H1 (cell line): ENCODE measurements around the gene ADSS2. TPM values are rescaled to one million over a fixed set of nuclear protein-coding genes. Genes with fewer than 3 reads are reported as not detected.

Experiments
- CTCF ChIA-PET: fragments of 300-600 bp; sonication (Branson Sonifier 250); formaldehyde crosslinking; loops from one replicate; lab custom pipeline; 2021; ENCODE audit not compliant: partially characterized antibody; lab: Charles Lee
- POLR2A ChIA-PET: fragments of 300-600 bp; sonication (Branson Sonifier 250); formaldehyde crosslinking; loops from one replicate; lab custom pipeline; 2021; ENCODE audit warnings: inconsistent platforms; ENCODE audit not compliant: partially characterized antibody; lab: Charles Lee
- DNase-seq, 2 experiments: peaks; one replicate each; pipeline versions ENCODE4 v3.0.0 to v3.0.0-alpha.2; 2010 to 2022; ENCODE audit warnings: low spot score in 2 of 2, low read depth in 1 of 2, mixed read lengths in 1 of 2
- FAIRE-seq: peaks from 2 replicates; lab custom pipeline; 2011; peaks lifted over from hg19 to GRCh38; lab: Jason Lieb, UNC
- H2AFZ ChIP-seq: 2 replicates; pipeline ENCODE4 v1.8.1; 2012; ENCODE audit warnings: low read length, inconsistent platforms
- H2AK5ac ChIP-seq: 2 replicates; pipeline ENCODE4 v1.6.1; 2013; ENCODE audit warnings: low read depth, low read length
- H2BK120ac ChIP-seq: replicated peaks from 2 replicates; pipeline ENCODE3; 2013; ENCODE audit warnings: low read depth, low read length, inconsistent platforms
- H2BK12ac ChIP-seq: 2 replicates; pipeline ENCODE4 v1.6.1; 2013; ENCODE audit warnings: low read depth, low read length
- H2BK15ac ChIP-seq: 2 replicates; pipeline ENCODE4 v1.6.1; 2013; ENCODE audit warnings: low read length
- H2BK20ac ChIP-seq: 2 replicates; pipeline ENCODE4 v1.6.1; 2013; ENCODE audit warnings: low read length
- H2BK5ac ChIP-seq: 2 replicates; pipeline ENCODE4 v1.6.1; 2013; ENCODE audit warnings: low read depth, low read length
- H3K14ac ChIP-seq: 2 replicates; pipeline ENCODE4 v1.6.1; 2013; ENCODE audit warnings: inconsistent platforms; ENCODE audit not compliant: insufficient read length
- H3K18ac ChIP-seq: 2 replicates; pipeline ENCODE4 v1.6.1; 2013; ENCODE audit warnings: low read length; ENCODE audit errors: extremely low read depth
- H3K23ac ChIP-seq: 2 replicates; pipeline ENCODE4 v1.6.1; 2013; ENCODE audit warnings: inconsistent platforms; ENCODE audit not compliant: insufficient read length
- H3K23me2 ChIP-seq: 2 replicates; pipeline ENCODE4 v1.6.1; 2013; ENCODE audit warnings: low read depth, low read length
- H3K27ac ChIP-seq: 2 replicates; pipeline ENCODE4 v1.6.1; 2011; ENCODE audit warnings: low read depth, low read length, inconsistent platforms
- H3K27me3 ChIP-seq, 4 experiments: replicated peaks in 1 of 4; 1 replicate in 1 of 4; 2 replicates in 3 of 4; pipeline versions ENCODE4 v1.6.1 to v1.8.1; 2011 to 2013; ENCODE audit warnings: low read length in 3 of 4, mild to moderate bottlenecking in 3 of 4, inconsistent platforms in 2 of 4, mixed read lengths in 2 of 4, moderate library complexity in 1 of 4; ENCODE audit not compliant: control insufficient read depth in 3 of 4, insufficient read depth in 3 of 4; ENCODE audit errors: extremely low read depth in 1 of 4
- H3K36me3 ChIP-seq, 4 experiments: 2 replicates each; pipeline versions ENCODE4 v1.6.1 to v1.8.1; 2011 to 2013; ENCODE audit warnings: mild to moderate bottlenecking in 4 of 4, low read length in 3 of 4, moderate library complexity in 2 of 4, control low read depth in 1 of 4, inconsistent platforms in 1 of 4; ENCODE audit not compliant: insufficient read depth in 4 of 4, control insufficient read depth in 2 of 4
- H3K4ac ChIP-seq: replicated peaks from 2 replicates; pipeline ENCODE3; 2013; ENCODE audit warnings: low read length, low read depth, mixed read lengths, inconsistent platforms; ENCODE audit not compliant: insufficient read length
- H3K4me1 ChIP-seq, 4 experiments: replicated peaks in 1 of 4; 1 replicate in 1 of 4; 2 replicates in 3 of 4; pipeline versions ENCODE4 v1.6.1 to v1.8.1; 2011 to 2013; ENCODE audit warnings: low read length in 3 of 4, inconsistent platforms in 2 of 4, mixed read lengths in 1 of 4; ENCODE audit not compliant: insufficient read depth in 4 of 4, control insufficient read depth in 3 of 4
- H3K4me2 ChIP-seq, 2 experiments: 2 replicates each; pipeline versions ENCODE4 v1.6.1 to v1.8.1; 2011 to 2013; ENCODE audit warnings: low read depth in 2 of 2, low read length in 2 of 2, control low read depth in 1 of 2, inconsistent platforms in 1 of 2, mild to moderate bottlenecking in 1 of 2; ENCODE audit not compliant: insufficient read depth in 1 of 2
- H3K4me3 ChIP-seq, 4 experiments: fragments of 200-600, 300-600 bp in 1 of 4; sonication (generic), shearing (Covaris generic), sonication (Bioruptor Twin) in 1 of 4; 2 replicates each; pipeline versions ENCODE4 v1.5.1 to v1.8.1; 2011 to 2016; ENCODE audit warnings: low read length in 4 of 4, low read depth in 3 of 4, control low read depth in 2 of 4, inconsistent platforms in 2 of 4, mild to moderate bottlenecking in 2 of 4, mixed read lengths in 1 of 4, moderate library complexity in 1 of 4; ENCODE audit not compliant: insufficient read depth in 2 of 4; ENCODE audit errors: extremely low read depth in 1 of 4
- H3K56ac ChIP-seq: replicated peaks from 2 replicates; pipeline ENCODE3; 2013; ENCODE audit warnings: low read depth, mild to moderate bottlenecking, mixed read lengths, low read length, inconsistent platforms; ENCODE audit not compliant: insufficient read length
- H3K79me1 ChIP-seq: 2 replicates; pipeline ENCODE4 v1.6.1; 2013; ENCODE audit warnings: low read depth, low read length, control low read depth
- H3K79me2 ChIP-seq, 2 experiments: 2 replicates each; pipeline versions ENCODE4 v1.6.1 to v1.8.1; 2012 to 2013; ENCODE audit warnings: low read length in 2 of 2, mild to moderate bottlenecking in 2 of 2, inconsistent platforms in 1 of 2; ENCODE audit not compliant: insufficient read depth in 2 of 2, control insufficient read depth in 1 of 2
- H3K9ac ChIP-seq, 4 experiments: replicated peaks in 1 of 4; 1 replicate in 1 of 4; 2 replicates in 3 of 4; pipeline versions ENCODE4 v1.6.1 to v1.8.1; 2011 to 2013; ENCODE audit warnings: low read depth in 3 of 4, low read length in 3 of 4, control low read depth in 2 of 4, mild to moderate bottlenecking in 2 of 4, moderate library complexity in 2 of 4, inconsistent platforms in 1 of 4; ENCODE audit errors: extremely low read depth in 1 of 4
- H3K9me3 ChIP-seq, 2 experiments: 2 replicates each; pipeline versions ENCODE4 v1.6.1 to v1.8.1; 2012 to 2013; ENCODE audit warnings: mild to moderate bottlenecking in 2 of 2, moderate library complexity in 2 of 2, control low read depth in 1 of 2, inconsistent platforms in 1 of 2, low read depth in 1 of 2, low read length in 1 of 2, mixed read lengths in 1 of 2; ENCODE audit not compliant: insufficient read depth in 2 of 2
- H4K20me1 ChIP-seq, 2 experiments: replicated peaks in 1 of 2; 2 replicates each; pipeline versions ENCODE3 to v1.8.1; 2011 to 2013; ENCODE audit warnings: inconsistent platforms in 2 of 2, low read length in 2 of 2, mild to moderate bottlenecking in 1 of 2; ENCODE audit not compliant: insufficient read depth in 2 of 2, control insufficient read depth in 1 of 2
- H4K5ac ChIP-seq: 2 replicates; pipeline ENCODE4 v1.6.1; 2013; ENCODE audit warnings: low read length, low read depth, mixed read lengths, inconsistent platforms; ENCODE audit not compliant: insufficient read length
- H4K8ac ChIP-seq: 2 replicates; pipeline ENCODE4 v1.8.0; 2013; ENCODE audit warnings: mild to moderate bottlenecking, moderate library complexity, low read length, inconsistent platforms; ENCODE audit not compliant: insufficient read depth; ENCODE audit errors: extremely low read depth
- H4K91ac ChIP-seq: replicated peaks from 2 replicates; pipeline ENCODE3; 2013; ENCODE audit warnings: low read length, mixed read lengths, inconsistent platforms; ENCODE audit not compliant: insufficient read length
- CTCF ChIP-seq, 3 experiments: IDR thresholded peaks; 1 replicate in 2 of 3; 2 replicates in 1 of 3; pipeline versions ENCODE4 v1.5.1 to v1.6.1; 2011; ENCODE audit warnings: low read length in 3 of 3, mild to moderate bottlenecking in 3 of 3, inconsistent platforms in 2 of 3, low read depth in 1 of 3, moderate library complexity in 1 of 3; ENCODE audit not compliant: insufficient read depth in 1 of 3; ENCODE audit errors: control extremely low read depth in 1 of 3
- E2F6 ChIP-seq: IDR thresholded peaks from 2 replicates; pipeline ENCODE4 v1.6.1; 2012; ENCODE audit warnings: inconsistent platforms
- GTF2F1 ChIP-seq: IDR thresholded peaks from 2 replicates; pipeline ENCODE4 v1.6.1; 2012; ENCODE audit warnings: low read depth, low read length, improper control_type of control experiment, borderline replicate concordance
- KDM4A ChIP-seq: IDR thresholded peaks from one replicate; pipeline ENCODE4 v1.7.1; 2012; ENCODE audit warnings: low read depth, mild to moderate bottlenecking, moderate library complexity, low read length, inconsistent platforms; ENCODE audit not compliant: severe bottlenecking
- PHF8 ChIP-seq: fragments of 200-600 bp; sonication (generic); conservative IDR thresholded peaks from 2 replicates; pipeline ENCODE4 v1.7.1; 2012; ENCODE audit warnings: low read depth, mild to moderate bottlenecking, inconsistent platforms, low read length, moderate library complexity
- TAF1 ChIP-seq: IDR thresholded peaks from 2 replicates; pipeline ENCODE4 v1.6.1; 2011; ENCODE audit warnings: mild to moderate bottlenecking, low read depth, low read length
- YY1 ChIP-seq: IDR thresholded peaks from 2 replicates; pipeline ENCODE4 v1.6.1; 2011; ENCODE audit warnings: low read depth, mild to moderate bottlenecking, low read length
- whole genome bisulfite sequencing, 2 experiments: shearing (Covaris generic) in 1 of 2; methylation state at CpG; one replicate each; pipeline versions ENCODE4 v1.1.6 to v1.1.7; 2013 to 2015; ENCODE audit warnings: low lambda C conversion rate in 2 of 2, mixed read lengths in 2 of 2, inconsistent platforms in 1 of 2, low coverage in 1 of 2, missing lambda C conversion rate in 1 of 2; ENCODE audit not compliant: insufficient replicate concordance in 2 of 2, insufficient coverage in 1 of 2, insufficient read length in 1 of 2; ENCODE audit errors: extremely low coverage in 1 of 2, missing lambda C conversion rate in 1 of 2; 5-methylcytosine and 5-hydroxymethylcytosine counted together
- polyA plus RNA-seq, 7 experiments: library from polyadenylated mRNA; depleted of rRNA in 3 of 7; stranded (reverse) in 5 of 7; unstranded in 2 of 7; fragments of >200 nt in 5 of 7; fragments of 200-250 nt in 2 of 7; gene quantifications; 1 replicate in 5 of 7; 2 replicates in 1 of 7; 4 replicates in 1 of 7; pipeline versions ENCODE4 v1.2.1 to v1.2.3, GENCODE V29; 2011 to 2013; ENCODE audit warnings: missing spikeins in 2 of 7, mixed read lengths in 2 of 7
- total RNA-seq: library from RNA; stranded (reverse); fragmentation: NEBNext Ultra II Directional; extraction: Animal tissue kit (Norgen Biotek cat#: 25700); gene quantifications from 2 replicates; pipeline ENCODE4 v1.2.1, GENCODE V29; 2021

ADSS2 gene
- total and polyA plus RNA-seq, 2 of the 8 experiments (the other 6 are each of a cell fraction or from before 2014, with no cell fraction given) = 29.8 to 108 TPM

GRCh38 chr1:244461245-244462071, 9.7 kb upstream of the ADSS2 start, which contains the start of gene CATSPERE:
CATSPERE (plus strand) TSS chr1:244461273; CDS start chr1:244461430, 157 bp downstream.
- Histone ChIP-seq H3K79me2 (no peaks in the 10 kb centered on the region), H3K23me2 (peaks cover 5% of the 10 kb centered on the region; the same call in 1 of the 2 replicates), H2AK5ac (peak within 1 kb of the TSS; percentile 53; the same call in 1 of the 2 replicates), H3K56ac (peak within 1 kb of the TSS; percentile 84), H2BK20ac (peak within 1 kb of the TSS; percentile 80; the same call in 1 of the 2 replicates), H2AFZ (peak within 1 kb of the TSS; percentile 98), H4K91ac (peak within 1 kb of the TSS; percentile 97), H3K4me2 (peak within 1 kb of the TSS; percentile 83 to 92), H3K18ac (peak within 1 kb of the TSS; percentile 98), H4K20me1 (no peaks in the 10 kb centered on the region), H2BK5ac (peak within 1 kb of the TSS; percentile 95), H3K36me3 (no peaks in the 10 kb centered on the region), H3K79me1 (no peaks in the 10 kb centered on the region), H2BK12ac (peak within 1 kb of the TSS; percentile 90), H4K5ac (peak within 1 kb of the TSS; percentile 93), H3K9me3 (no peaks in the 10 kb centered on the region), H3K27me3 (no peaks in the 10 kb centered on the region), H2BK120ac (peak within 1 kb of the TSS; percentile 72), H3K4me3 (peak within 1 kb of the TSS; percentile 59 to 72 (median 68)), H3K14ac (no peak within 1 kb of the TSS), H3K9ac (peak within 1 kb of the TSS in 3 of 4 experiments; percentile 73 to 84 (median 82); a peak in 6 of 7 replicates), H3K4ac (peak within 1 kb of the TSS; percentile 98), H4K8ac (peak within 1 kb of the TSS; percentile 97), H3K4me1 (peaks cover 0 to 4% (median 1%) of the 10 kb centered on the region in 4 experiments; a peak in 3 of 7 replicates), H2BK15ac (no peak within 1 kb of the TSS), H3K23ac (no peak within 1 kb of the TSS), H3K27ac (peak within 1 kb of the TSS; percentile 90)
- ChIA-PET POLR2A (interaction anchor here (0.7 to 2.4 kb wide), 11 partner anchors 9 to 391 kb away, joined by 3 to 11 read pairs (median 5); partner anchors contain the start of gene COX20), CTCF (interaction anchor here (0.6 to 1.3 kb wide), 4 partner anchors 11 to 176 kb away, joined by 3 to 4 read pairs (median 4); no protein-coding TSS in a partner anchor)
- DNase-seq (peak; percentile 73 to 89), FAIRE-seq (no peak)
- WGBS, 2 experiments = 16% methylated on average over 60 of the region's 61 CpGs; no CpG with 5 or more reads in 1 of the 2 experiments
- peak; percentile 54 for TF ChIP-seq KDM4A
- TF ChIP-seq GTF2F1 = no peak
- peak; percentile 69 for TF ChIP-seq E2F6
- TF ChIP-seq TAF1 = peak; percentile 83
- peak; percentile 86 for TF ChIP-seq YY1
- peak; percentile 91 for TF ChIP-seq PHF8
- TF ChIP-seq CTCF (IDR thresholded peaks at IDR 0.05; ENCODE audit: control extremely low read depth in 1 of 3, insufficient read depth in 1 of 3, low read depth in 1 of 3, low read length in 3 of 3) = no peak
